Activated gamma-delta T cell treated with Interleukin-2 at 50 U/mL for 16 hours (primary cell): ENCODE results near the gene GARNL3.
A peak's percentile ranks its signal among the peaks of the same experiment; 100 is the strongest.

Source experiments
- DNase-seq: peaks from one replicate; pipeline ENCODE4 v3.0.0-alpha.2; 2020

The GARNL3 gene

DNA sequence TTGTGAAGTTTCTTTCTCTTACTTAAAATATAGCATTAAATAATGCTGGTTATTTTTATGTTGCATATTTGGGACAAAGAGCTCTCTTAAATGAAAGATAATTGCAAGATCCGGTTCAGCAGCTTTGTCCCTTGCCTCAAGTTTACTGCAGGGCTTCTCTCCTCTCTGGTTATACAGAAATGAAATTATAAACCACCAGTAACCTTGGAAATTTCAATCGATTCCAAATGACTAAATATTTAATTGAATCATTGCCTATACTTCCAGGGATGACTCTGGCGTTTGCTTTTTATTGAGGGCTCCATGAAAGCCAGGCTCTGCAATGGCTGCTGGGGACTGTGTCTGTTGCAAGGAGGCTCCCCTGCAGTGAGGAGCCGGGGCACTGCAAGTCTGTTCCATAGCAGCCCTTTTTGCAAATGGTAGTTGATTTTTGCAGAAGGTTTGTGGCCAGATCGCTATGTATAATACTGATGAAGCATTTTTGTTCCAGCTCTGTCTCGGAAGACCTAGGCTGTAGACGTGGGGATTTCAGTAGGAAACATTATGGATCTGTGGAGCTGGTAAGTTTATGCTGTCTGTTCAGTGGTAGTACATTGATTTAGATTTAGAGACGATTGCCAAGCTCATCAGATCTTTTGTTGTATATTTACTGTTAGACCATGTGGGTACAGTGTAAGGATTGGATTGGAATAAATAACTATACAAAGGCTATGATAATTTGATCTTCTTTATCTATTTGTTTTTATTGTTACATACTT lies at the start of gene GARNL3:
Gene GARNL3 (plus strand): TSS at position 313 of the 758 bp plus-strand sequence. CDS start 104 bp downstream, at position 417.
- DNase-seq, result no peak

DNA sequence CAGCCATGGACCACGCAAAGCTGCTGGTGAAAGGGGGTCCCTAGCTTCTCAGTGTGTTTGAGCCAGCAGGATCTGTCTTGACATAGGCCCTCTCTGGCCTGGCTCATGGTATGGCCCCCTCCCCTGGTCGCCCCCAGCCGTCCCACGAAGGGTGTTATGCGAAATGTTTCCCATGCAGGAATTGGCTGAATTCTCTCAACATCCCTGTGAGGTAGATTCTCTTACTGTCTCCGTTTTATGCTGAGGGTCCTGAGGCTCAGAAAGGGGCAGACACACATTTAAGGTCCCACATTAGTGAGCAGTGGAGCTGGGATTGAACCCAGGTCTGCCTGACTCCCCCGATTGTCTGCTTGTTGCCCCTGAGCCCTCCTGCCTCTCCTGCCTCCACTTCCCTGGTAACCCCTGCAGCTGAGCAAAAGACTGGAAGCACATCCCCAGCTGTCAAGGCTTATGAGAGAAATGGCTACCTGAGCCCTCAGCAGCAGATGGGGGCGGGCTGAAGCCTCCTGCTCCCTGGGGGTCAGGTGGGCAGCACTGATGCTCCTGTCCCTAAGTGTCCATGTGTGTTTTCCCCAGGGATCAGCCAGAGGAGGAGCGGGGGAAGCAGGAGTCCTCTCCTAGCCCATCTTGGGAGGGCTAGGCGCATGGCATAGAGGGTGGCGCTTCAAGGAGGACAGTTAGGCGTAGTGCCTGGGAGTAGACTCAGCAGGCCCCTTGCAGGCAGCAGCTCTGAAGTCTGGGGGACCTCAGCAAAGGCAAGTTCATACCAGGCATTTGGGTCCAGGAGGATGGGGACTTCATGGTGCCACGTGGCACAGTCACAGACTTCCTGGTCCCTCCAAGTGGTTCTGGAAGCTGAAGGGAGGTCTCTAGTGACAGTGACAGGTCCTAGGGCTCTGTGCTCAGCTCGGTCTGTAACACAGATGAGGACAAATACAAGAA lies 49.0 kb upstream of the GARNL3 start:
- no peak for DNase-seq

GRCh38 chr9:127216210-127216887 lies 48.2 kb upstream of the GARNL3 start:
- no peak for DNase-seq

DNA sequence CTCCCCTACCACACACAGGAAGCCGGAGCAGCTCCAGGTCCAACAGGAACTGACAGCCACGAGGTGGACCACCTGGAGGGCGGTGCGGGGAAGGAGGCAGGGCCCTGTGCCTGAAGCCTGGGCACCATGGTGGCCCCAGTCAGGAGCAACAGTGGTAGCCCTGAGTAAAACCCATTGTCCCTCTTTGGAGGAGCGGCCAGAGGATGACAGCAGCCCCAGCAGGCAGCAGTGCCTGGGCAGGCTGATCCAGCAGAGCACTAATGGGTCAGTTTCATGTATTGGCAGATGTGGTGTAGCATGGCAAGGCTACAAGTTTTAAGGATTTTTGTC lies 47.7 kb upstream of the GARNL3 start:
- DNase-seq, result no peak

GRCh38 chr9:127218818-127219217 lies 45.8 kb upstream of the GARNL3 start:
- no peak for DNase-seq

- DNase-seq, result no peak
These were observed 45.1 kb upstream of the GARNL3 start for GRCh38 chr9:127219520-127219919.

GRCh38 chr9:127221695-127222094 lies 42.9 kb upstream of the GARNL3 start:
- DNase-seq, result no peak

- DNase-seq, result no peak
These were observed 42.0 kb upstream of the GARNL3 start for GRCh38 chr9:127222388-127223095.

- no peak for DNase-seq
These were observed 41.3 kb upstream of the GARNL3 start for GRCh38 chr9:127223266-127223665.

DNA sequence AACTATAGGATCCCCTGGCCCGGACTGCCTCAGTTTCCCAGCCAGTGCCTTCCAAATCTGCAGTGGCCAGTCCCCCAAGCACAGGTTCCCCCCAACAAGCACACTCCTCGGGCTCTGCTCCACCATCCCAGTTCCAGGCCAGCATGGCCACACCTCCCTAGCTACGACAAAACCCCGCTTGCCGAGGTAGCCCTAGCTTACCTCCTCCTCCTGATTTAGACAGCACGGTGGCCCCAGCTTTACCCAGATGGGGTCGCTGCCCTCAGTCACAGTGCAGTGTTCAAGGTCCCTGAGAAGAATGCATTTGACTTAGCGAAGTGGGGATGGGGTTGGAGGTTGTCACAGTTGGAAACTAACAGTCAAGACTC lies 40.8 kb upstream of the GARNL3 start:
- no peak for DNase-seq

- DNase-seq, result peak; percentile 79
These were observed 40.2 kb upstream of the GARNL3 start for GRCh38 chr9:127224178-127224882.

DNA sequence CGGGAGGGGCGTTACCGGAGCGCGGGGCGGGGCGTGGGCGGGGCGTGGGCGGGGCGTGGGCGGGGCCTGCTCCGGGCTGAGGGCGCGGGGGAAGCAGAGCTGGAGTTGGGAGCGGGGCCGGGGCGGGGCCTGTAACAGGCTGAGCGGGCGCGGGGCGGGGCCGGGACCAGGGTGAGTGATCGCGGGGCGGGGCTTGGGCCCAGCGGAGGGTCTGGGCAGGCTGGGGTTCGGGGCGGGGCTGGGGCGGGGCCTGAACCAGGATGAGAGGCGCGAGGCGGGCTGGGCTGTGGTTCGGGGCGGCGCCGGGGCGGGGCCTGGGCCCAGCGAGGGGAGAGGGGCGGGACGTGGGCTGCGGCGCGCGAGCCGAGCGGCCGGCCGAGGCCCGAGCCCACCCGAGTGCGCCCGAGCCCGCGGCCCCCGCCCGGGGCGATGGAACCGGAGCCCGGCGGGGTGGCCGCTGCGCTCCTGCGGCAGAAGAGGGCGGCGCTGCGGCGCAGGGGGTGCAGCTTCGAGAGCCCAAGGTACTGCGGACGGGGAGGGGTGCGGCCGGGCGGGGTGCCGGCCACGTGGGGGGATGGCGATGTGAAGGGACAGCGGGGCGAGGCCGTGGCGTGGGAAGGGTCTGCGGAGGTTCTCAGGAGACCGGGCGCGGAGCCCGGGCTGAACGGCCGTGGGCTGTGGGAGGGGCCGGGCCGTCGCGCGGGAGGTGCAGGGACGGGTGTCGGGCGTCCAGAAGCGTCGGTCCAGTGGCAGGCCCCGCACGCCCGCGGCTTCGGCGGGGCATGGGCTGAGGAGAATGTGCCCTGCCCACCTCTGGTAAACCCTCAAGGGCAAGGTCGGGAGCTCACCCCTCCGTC lies 39.5 kb upstream of the GARNL3 start:
- peak; percentile 87 for DNase-seq

DNA sequence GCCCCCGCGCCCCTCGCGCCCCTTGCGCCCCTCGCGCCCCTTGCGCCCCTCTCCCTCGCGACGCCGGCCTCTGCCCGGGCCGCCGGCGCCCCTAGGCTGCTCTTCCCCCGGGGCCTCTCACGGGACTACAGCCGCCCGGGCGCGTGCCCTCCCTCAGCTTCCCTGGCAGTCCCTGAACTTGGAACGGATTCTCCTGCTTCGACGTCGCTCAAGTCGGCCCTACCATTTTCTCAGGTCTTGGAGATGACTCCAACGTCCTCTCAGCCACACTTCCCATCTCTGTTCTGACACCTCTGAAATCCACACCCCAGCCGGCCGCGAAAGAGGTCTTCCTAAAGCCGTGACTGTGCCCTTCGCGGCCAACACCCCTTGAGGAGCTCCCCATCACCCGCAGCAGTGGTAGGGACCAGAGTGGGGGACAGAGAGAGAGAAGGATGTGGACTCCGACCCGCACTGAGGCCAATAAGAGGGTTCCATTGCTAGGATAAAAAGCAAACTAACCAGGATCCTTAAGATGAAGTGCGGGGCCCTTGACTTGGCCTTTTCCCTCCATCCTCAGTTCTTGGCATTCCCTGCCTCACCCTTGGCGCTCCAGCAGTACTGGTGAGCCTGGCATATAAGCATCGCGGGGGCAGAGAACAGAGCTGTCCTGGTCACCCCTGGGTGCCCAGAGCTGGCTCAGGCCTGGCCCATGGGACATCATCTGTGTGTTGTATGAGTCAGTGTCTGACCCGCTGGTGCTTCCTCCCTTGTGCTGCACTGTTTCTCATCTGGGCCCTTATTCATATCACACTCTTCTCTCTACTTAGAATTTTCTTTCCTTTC lies 38.6 kb upstream of the GARNL3 start:
- DNase-seq, result no peak

- no peak for DNase-seq
These were observed 34.7 kb upstream of the GARNL3 start for GRCh38 chr9:127229691-127230417.

- DNase-seq, result no peak
These were observed 32.9 kb upstream of the GARNL3 start for GRCh38 chr9:127231666-127232065.

- DNase-seq, result no peak
These were observed 31.6 kb upstream of the GARNL3 start for GRCh38 chr9:127232833-127233549.

- DNase-seq, result no peak
These were observed 31.0 kb upstream of the GARNL3 start for GRCh38 chr9:127233550-127233949.

DNA sequence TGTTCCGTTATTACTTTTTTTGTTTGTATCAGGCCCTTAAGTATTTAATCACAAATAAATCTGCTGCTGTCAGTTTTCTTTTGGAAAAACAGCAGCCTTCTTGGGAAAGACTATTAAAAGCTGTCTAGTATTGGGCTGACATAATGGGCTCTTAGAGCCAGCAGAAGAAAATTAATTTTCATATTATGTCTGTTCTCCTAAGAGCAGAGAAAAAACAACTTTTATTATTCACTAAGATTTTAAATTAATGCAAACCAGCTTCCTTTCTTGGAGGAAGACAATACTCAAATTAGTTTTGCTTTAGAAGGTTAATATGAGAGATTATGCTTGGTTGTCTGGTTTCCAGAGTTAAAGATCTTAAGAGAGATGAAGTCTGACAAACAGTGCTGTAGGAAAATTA lies 30.6 kb upstream of the GARNL3 start:
- DNase-seq, result no peak

- DNase-seq, result no peak
These were observed 26.8 kb upstream of the GARNL3 start for GRCh38 chr9:127237801-127238200.
